Heart left ventricle (tissue), 13 donors: Measurements from ENCODE around the gene FBXW12.

ENCODE experiments used
- CTCF ChIP-seq, 12 donors: fragments of 200-600 bp; sonication (generic) in 4 of 12; IDR thresholded peaks; one replicate each; pipeline versions ENCODE4 v1.5.0 to v1.8.0; 2018 to 2022; ENCODE audit warnings: antibody characterized with exemption in 12 of 12, mild to moderate bottlenecking in 5 of 12
- POLR2A ChIP-seq, 2 donors: fragments of 450-650 bp; IDR thresholded peaks; one replicate each; pipeline ENCODE4 v1.6.1; 2017; ENCODE audit warnings: antibody characterized with exemption in 2 of 2, mild to moderate bottlenecking in 2 of 2, moderate library complexity in 2 of 2
- donor health status: ischemic (EF 13 %, LVEDD 7.1; RV severe dilation, severe dysfunction).
- donor health status: DM: no; HTN: yes; CAD: no.
- donor health status: DM: no; HTN: no; CAD: no.
- donor health status: ischemic (EF 25% LVEDD 6.9; RV normal size, moderate dysfunction).
- donor health status: ischemic (EF 25% LVEDD 5.7; RV mildly dilated, moderate dysfunction).
- donor health status: ischemic (EF 35%, LVEDD 5.7; RV mildly dilated, moderate dysfunction).
- donor health status: nonischemic (EF 11% LVEDD 7.7; RV severe dilation, severe dysfunction).
- donor health status: DM: yes; HTN: yes; CAD: no.
- donor health status: PGD.
- donor health status: ischemic (EF 29% LVEDD 5.4; RV normal size, mild dysfunction).
- donor health status: nonischemic (EF 23%, LVEDD 6.1; RV moderate dilation, normal function).

GRCh38 chr3:48372377-48372770 lies 355 bp downstream of the FBXW12 start:
- TF ChIP-seq CTCF (IDR thresholded peaks at IDR 0.05) (no peak), POLR2A (IDR thresholded peaks at IDR 0.05) (no peak)
